Fibroblast of gingiva (primary cell): ENCODE data around the gene UNC13A.

Source experiments
- DNase-seq: peaks from one replicate; pipeline ENCODE4 v3.0.0-alpha.2; 2011; ENCODE audit warnings: low read depth

The UNC13A gene

GRCh38 chr19:17706750-17707181, 18.6 kb upstream of the UNC13A start:
- no peak for DNase-seq

GRCh38 chr19:17703824-17704463, 15.8 kb upstream of the UNC13A start:
- peak; percentile 13 for DNase-seq

- DNase-seq = no peak
Measured at GRCh38 chr19:17695198-17695597, 7.0 kb upstream of the UNC13A start.

- DNase-seq = no peak
Measured at GRCh38 chr19:17692566-17692965, 4.4 kb upstream of the UNC13A start.

GRCh38 chr19:17688853-17689595, 870 bp upstream of the UNC13A start:
- no peak for DNase-seq

GRCh38 chr19:17687141-17687856, 855 bp downstream of the UNC13A start:
- no peak for DNase-seq

- no peak for DNase-seq
Measured at GRCh38 chr19:17686592-17687024, 1.5 kb downstream of the UNC13A start.

GRCh38 chr19:17686023-17686521, 2.1 kb downstream of the UNC13A start:
- DNase-seq = no peak

- no peak for DNase-seq
Measured at GRCh38 chr19:17685451-17686022, 2.6 kb downstream of the UNC13A start.

- no peak for DNase-seq
Measured at GRCh38 chr19:17684256-17684655, 3.9 kb downstream of the UNC13A start.

GRCh38 chr19:17683078-17683477, 5.1 kb downstream of the UNC13A start:
- DNase-seq = no peak

- DNase-seq = no peak
Measured at GRCh38 chr19:17682273-17682672, 5.9 kb downstream of the UNC13A start.

GRCh38 chr19:17681505-17682125, 6.5 kb downstream of the UNC13A start:
- DNase-seq = no peak

GRCh38 chr19:17680230-17680722, 7.9 kb downstream of the UNC13A start:
- DNase-seq = peak; percentile 27

- DNase-seq = no peak
Measured at GRCh38 chr19:17679526-17680229, 8.5 kb downstream of the UNC13A start.

- DNase-seq = no peak
Measured at GRCh38 chr19:17678836-17679235, 9.3 kb downstream of the UNC13A start.

- no peak for DNase-seq
Measured at GRCh38 chr19:17677002-17677401, 11.2 kb downstream of the UNC13A start.

- DNase-seq = no peak
Measured at GRCh38 chr19:17676295-17676694, 11.9 kb downstream of the UNC13A start.

- no peak for DNase-seq
Measured at GRCh38 chr19:17673937-17674799, 14.0 kb downstream of the UNC13A start.

GRCh38 chr19:17671906-17672305, 16.2 kb downstream of the UNC13A start:
- DNase-seq = no peak
